OCI-M1 (cell line): ENCODE data around the gene TFIP11.

ENCODE experiments used
- DNase-seq: peaks from one replicate; lab custom pipeline; 2025; lab: John Stamatoyannopoulos, UW

TFIP11 gene

GRCh38 chr22:26479043-26479791 is 33.1 kb downstream of the TFIP11 start:
- peak; percentile 92 for DNase-seq

- DNase-seq = no peak
Observed at GRCh38 chr22:26477341-26477731, 34.9 kb downstream of the TFIP11 start.

- DNase-seq = no peak
Observed at GRCh38 chr22:26476705-26477340, 35.5 kb downstream of the TFIP11 start.

GRCh38 chr22:26474682-26475081 is 37.6 kb downstream of the TFIP11 start:
- peak; percentile 47 for DNase-seq

DNA sequence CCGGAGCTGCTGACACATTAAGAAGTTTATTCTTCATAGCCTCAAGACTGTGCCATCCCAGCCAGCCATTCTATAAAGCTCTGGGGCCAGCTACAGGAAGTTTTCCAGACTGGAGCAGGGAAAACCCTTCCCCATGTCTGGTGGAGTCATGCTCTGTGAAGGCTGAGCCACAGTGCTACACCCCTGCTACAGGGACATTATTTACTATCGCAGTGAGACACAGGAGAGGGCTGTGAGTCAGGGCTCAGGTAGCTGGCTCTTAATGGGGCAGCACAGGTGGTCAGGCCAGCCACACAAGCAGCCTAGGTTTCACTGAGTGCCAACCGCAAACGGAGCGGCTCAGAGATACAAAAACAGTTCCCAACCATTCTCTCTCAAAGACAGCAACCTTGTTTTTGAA is 40.8 kb downstream of the TFIP11 start:
- no peak for DNase-seq

DNA sequence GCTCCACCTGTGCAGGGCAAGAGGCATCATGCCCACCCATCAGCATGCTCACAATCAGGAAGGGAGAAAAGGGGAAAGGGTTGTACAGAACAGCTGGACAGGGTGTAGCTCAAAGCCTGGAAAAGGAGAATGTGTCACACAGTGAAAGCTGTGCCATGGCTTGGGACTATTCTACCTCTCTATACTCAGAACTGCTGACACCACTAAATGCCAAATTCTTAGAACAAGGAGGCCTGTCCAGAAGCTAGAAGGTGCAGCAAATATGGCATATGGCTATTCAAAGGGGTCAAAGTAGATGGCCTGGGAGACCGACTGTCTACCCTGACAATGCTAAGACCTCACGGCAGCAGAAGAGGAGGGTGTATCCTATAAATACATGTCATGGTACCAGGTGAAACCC is 41.5 kb downstream of the TFIP11 start:
- no peak for DNase-seq

- DNase-seq = no peak
Observed at GRCh38 chr22:26466196-26466595, 46.1 kb downstream of the TFIP11 start.

- DNase-seq = no peak
Observed at GRCh38 chr22:26464312-26464711, 48.0 kb downstream of the TFIP11 start.

- no peak for DNase-seq
Observed at GRCh38 chr22:26463688-26464087, 48.6 kb downstream of the TFIP11 start.

GRCh38 chr22:26463101-26463661 is 49.1 kb downstream of the TFIP11 start:
- no peak for DNase-seq

DNA sequence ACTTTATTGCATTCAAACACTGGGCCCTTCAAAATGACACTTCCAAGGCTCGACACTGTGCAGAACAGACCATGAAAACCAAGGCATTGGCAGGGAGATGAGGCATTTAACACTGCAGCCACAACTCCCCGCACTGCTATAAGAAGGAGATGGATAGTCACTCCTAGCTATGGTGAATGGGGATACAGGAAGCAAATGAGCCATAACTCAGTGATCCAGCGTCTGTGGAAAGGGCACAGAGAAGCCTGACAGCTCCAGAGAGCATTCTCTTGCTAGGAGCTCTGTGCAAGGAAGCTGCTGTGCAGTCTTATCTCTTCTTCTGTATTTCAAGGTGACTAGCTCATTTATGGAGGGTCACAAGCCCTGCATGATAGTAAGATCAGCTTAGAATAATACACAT is 49.6 kb downstream of the TFIP11 start:
- DNase-seq = no peak

GRCh38 chr22:26462051-26462450 is 50.2 kb downstream of the TFIP11 start:
- DNase-seq = no peak

DNA sequence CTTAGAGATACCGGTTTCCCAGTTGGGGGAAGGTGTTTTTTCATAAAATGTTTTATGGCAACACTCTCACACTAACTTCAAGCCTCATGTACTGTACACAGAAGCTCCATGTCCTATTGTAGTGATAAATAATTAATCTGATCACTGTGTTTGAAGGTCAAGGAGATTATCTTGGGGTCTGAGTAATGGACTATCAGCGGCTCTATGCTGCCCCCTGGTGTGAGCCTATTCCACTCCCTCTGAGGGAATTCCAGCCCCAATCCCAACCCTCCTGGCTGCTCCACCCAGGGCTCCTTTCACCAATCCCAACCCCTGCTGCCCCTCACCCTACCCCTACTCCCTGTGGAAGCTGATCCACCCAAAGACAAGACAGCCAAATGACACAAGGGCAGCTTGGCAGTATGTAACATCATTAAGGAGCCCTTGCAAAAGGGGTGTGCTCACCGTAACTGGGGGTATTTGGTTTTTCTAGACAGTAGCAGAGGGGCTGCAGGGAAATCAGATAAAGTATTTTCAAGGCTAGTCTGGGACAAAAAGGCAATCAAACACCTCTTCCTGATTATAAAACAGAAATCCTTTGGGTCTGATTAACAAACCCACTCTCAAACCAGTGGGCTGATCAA is 51.0 kb downstream of the TFIP11 start:
- DNase-seq = peak; percentile 80

- DNase-seq = no peak
Observed at GRCh38 chr22:26460202-26460601, 52.1 kb downstream of the TFIP11 start.

DNA sequence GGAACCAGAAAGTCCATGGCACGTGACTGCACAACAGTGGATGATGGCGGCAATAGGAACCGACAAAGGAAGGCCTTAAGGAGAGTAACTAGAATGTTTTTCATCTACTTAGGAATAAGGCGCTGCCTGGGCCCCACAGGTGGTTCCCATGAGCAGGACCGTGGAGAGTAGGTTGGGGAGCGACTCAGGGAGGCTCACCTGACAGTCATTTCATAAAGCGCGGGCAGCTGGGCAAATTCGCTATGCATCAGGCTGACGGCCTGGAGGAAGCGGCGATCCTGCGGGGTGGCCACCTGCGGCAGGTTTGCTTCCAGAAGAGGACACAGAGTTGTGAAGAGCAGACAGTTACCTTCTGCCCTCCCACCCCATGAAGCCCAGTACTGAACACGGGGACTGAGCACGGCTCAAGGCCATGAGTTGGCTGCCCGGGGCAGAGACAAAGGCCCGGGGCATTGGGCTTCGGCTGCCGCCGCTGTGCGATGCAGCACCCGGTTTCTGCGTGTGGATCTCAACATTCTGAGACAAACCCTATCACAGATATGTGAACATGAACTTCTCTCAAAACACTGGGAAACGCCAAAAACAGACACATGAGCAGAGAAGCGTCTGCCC is 54.5 kb downstream of the TFIP11 start:
- DNase-seq = no peak

DNA sequence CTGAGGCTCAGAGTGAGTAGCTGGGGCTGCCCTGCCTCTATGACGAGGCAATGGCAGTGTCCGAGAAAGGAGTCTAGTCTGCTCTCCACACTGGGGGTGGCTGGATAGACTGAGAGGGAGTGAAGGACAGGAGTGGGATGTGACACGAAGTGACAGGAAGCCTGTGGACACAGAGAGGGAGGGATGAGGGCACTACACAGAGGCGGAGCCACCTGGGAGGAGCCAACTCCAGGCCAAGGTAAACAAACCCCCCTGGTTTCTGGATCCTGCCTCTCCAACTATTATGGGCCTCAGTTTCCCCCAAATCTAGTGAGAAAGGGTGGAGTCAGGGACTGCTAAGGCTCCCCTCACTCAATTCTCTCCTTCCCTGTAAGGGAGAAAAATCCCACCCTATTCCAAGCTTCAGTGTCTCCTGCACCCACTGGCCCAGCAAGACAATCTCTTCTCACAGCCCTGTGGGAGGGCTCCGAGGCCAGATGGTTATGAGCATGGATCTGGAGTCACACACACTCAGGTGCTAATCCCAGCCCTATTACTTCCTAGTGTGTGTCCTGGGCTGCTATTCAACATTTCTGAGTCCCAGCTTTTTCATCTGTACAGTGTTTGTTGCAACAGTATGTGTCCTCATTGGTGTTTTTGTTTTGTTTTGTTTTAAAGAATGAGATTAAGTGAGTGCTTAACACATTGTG is 58.3 kb downstream of the TFIP11 start:
- DNase-seq = no peak

DNA sequence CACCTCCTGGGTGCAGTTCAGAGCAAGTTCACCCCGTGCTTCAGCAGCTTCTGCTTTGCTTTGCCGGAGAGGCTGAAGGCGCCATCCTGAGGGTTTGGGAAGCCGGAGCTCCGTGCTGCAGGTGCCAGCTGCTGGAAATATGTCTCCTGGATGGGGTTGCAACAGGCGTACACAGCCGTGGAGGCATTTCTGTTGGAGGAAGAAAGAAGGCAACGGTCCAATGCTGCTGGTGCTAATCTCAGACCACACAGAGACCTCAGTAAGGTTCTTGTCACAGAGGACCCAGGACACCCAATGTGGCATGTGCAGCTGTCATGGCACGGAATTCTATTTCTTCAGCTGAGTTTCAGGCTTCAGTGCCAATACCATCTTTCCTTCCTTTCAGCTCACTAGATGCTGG is 59.1 kb downstream of the TFIP11 start:
- no peak for DNase-seq

DNA sequence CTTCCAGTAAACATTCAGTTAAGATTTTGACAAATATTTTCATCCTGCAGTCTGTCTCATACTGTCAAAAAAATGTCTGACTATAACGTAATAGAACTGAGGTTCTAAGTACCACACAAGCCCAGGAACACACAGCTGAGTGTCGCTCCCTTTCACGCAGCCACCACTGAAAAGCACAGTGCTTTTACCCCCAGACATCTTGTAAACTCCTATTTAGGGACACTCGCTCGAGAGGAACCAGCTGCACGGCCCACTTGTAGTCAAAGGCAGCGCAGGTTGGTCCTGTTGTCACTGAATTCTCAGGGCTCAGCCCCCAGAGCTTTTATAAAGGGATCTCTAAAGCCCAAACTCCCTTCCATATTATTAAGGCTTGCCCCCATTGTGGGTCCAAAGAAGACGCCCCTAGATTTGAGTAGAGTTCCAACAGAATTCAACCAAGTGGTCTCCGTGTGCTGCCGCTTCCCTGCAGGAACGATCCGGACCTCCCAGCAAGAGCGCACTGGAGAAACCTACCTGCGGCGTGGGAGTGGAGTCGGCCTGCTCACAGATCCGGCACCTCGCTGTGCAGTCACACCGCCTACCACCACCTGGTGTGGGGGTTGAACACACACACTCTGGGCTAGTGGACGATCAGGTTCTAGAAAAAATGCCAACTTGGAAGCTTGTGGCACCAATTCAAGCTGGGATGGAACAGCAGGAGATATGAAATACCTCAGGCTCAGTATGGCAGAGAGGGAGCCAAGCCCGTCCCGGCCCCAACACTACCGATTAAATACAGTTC is 59.8 kb downstream of the TFIP11 start:
- no peak for DNase-seq

DNA sequence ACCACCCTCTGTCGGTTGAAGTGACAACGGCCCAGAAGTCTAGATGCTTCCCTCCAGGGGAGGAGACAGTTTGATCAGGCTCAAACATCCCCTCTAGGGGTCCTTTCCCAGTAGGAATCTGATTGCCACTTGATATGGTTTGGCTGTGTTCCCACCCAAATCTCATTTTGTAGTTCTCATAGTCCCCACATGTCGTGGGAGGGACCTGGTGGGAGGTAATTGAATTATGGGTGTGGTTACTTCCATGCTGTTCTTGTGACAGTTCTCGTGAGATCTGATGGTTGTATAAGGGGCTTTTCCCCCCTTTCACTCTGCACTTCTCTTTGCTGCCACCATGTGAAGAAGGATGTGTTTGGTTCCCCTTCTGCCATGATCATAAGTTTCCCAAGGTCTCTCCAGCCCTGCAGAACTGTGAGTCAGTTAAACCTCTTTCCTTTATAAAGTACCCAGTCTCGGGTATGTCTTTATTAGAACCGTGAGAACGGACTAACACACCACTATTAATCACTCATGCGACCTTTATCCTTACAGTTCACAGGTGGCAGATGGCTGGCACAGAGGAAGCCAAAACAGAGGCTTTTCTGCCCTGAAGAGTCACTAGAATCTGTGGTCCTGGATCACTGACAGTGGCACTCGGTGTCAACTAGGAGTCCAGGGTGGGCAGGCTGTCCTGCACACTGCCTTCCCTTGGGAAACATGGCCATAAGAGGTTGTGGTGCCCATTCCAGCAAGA is 61.7 kb downstream of the TFIP11 start:
- DNase-seq = no peak

- DNase-seq = no peak
Observed at GRCh38 chr22:26448941-26449340, 63.3 kb downstream of the TFIP11 start.

- DNase-seq = no peak
Observed at GRCh38 chr22:26448334-26448733, 63.9 kb downstream of the TFIP11 start.
